Stomach (tissue), 4 donors: ENCODE measurements around the gene GCH1.

Experiments
- CTCF ChIP-seq, 7 experiments: fragments of 450-650 bp in 4 of 7; fragments of 200-600 bp in 3 of 7; sonication (generic) in 3 of 7; IDR thresholded peaks; one replicate each; pipeline ENCODE4 v1.5.1; 2016 to 2019; ENCODE audit warnings: antibody characterized with exemption in 7 of 7, control low read depth in 2 of 7, mild to moderate bottlenecking in 1 of 7
- POLR2A ChIP-seq, 4 donors: fragments of 450-650 bp; IDR thresholded peaks; one replicate each; pipeline ENCODE4 v1.6.1; 2016; ENCODE audit warnings: antibody characterized with exemption in 4 of 4, control low read depth in 2 of 4, mild to moderate bottlenecking in 1 of 4, moderate library complexity in 1 of 4

- TF ChIP-seq CTCF (IDR thresholded peaks at IDR 0.05) (no peak), POLR2A (IDR thresholded peaks at IDR 0.05) (no peak)
Observed at GRCh38 chr14:54822685-54823084, 79.9 kb downstream of the GCH1 start.
